Left lobe of liver (tissue), 2 donors: Measurements from ENCODE around the gene TPM3. TPM values are rescaled to one million over a fixed set of nuclear protein-coding genes. Genes with fewer than 3 reads are reported as not detected.

Source experiments
- ATAC-seq: fragments of 200-7000 bp; cut with Tn5 transposase; one replicate; pipeline ENCODE4 v1.9.1; 2020; ENCODE audit warnings: mild to moderate bottlenecking, moderate library complexity
- DNase-seq: peaks from one replicate; pipeline ENCODE4 v3.0.0-alpha.2; 2020; ENCODE audit warnings: low spot score
- total RNA-seq: library from RNA; stranded (reverse); gene quantifications from one replicate; pipeline ENCODE4 v1.2.1, GENCODE V29; 2021
- donor health status: DM: no; HTN: no; CAD: no; lungs with moderate emphysema.
- donor health status: DM: no; HTN: yes; CAD: no.

TPM3 gene
- total RNA-seq, 1 donor from 2014 or later: 92.7 TPM

- DNase-seq: no peak
- ATAC-seq: peak; percentile 30
Observed at GRCh38 chr1:154115180-154115579, 76.7 kb downstream of the TPM3 start.

Other genes with a start within 250 kb of the TPM3 start
- 25.4 TPM for gene DENND4B, start 245.4 kb downstream of the TPM3 start, total RNA-seq
- gene CRTC2, start 233.5 kb downstream of the TPM3 start, total RNA-seq: 23.8 TPM
- gene SLC39A1, start 228.6 kb downstream of the TPM3 start, total RNA-seq: 38.8 TPM
- 9.0 TPM for gene CREB3L4, start 224.2 kb downstream of the TPM3 start, total RNA-seq
- gene JTB, start 214.4 kb downstream of the TPM3 start, total RNA-seq: 97.0 TPM
- 46.3 TPM for gene RAB13, start 205.8 kb downstream of the TPM3 start, total RNA-seq
- 409 TPM for gene RPS27, start 201.3 kb downstream of the TPM3 start, total RNA-seq
- 0.10 TPM for gene NUP210L, start 37.0 kb downstream of the TPM3 start, total RNA-seq
- not detected for gene CFAP141, start 14.2 kb upstream of the TPM3 start, total RNA-seq
- 38.0 TPM for gene UBAP2L, start 28.9 kb upstream of the TPM3 start, total RNA-seq
- gene HAX1, start 80.5 kb upstream of the TPM3 start, total RNA-seq: 41.6 TPM
- gene AQP10, start 129.0 kb upstream of the TPM3 start, total RNA-seq: not detected
- gene ATP8B2, start 133.4 kb upstream of the TPM3 start, total RNA-seq: 4.4 TPM
- gene IL6R, start 213.2 kb upstream of the TPM3 start, total RNA-seq: 171 TPM